HFF-Myc (cell line): ENCODE results near the gene CHTF8.

Experiments
- DNase-seq: peaks from one replicate; pipeline ENCODE4 v3.0.0-alpha.2; 2011; ENCODE audit warnings: low read depth; ENCODE audit errors: extremely low read depth
- H3K4me3 ChIP-seq: replicated peaks from 2 replicates; pipeline ENCODE4 v1.5.1; 2011; ENCODE audit warnings: low read depth, mild to moderate bottlenecking, control low read depth, low read length
- TF ChIP-seq, protein P1 (sequence below): IDR thresholded peaks from 2 replicates; pipeline ENCODE4 v1.5.1; 2012; ENCODE audit warnings: mild to moderate bottlenecking, low read depth, low read length, control low read depth; ENCODE audit errors: missing control alignments

Gene CHTF8

DNA sequence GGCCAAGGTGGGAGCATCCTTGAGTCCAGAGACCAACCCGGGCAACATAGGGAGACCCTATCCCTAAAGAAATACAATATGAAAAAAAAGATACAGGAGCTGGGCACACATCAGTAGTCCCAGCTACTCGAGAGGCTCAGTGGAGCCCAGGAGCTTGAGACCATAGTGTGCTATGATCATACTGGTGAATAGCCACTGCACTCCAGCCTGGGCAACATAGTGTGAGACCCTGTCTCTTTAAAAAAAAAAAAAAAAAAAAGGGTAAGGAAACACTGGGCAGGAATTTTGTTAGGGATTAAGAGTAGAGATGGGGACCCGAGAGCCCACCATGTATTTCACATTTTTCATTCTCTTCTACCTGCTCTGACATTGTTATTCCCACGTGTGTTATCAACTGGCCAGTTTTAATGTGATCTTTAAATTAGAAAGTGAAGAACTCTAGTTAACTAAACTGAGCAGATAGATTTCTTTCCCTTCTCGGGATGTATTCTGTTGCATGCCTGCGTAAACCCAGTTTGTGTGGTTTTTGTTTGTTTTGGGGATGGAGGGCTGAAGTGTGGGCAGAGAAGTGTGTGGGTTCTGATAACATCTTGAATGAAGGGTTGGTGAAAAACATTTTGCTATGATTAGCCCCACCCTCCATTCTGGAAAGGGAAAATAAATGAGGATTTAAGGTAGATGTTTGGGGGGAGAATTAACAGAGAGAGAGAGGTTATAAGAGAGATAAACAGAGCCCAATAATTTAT is 37.4 kb upstream of the CHTF8 start:
- H3K4me3 ChIP-seq: no peak overlapping the region
- TF ChIP-seq, protein P1, sequence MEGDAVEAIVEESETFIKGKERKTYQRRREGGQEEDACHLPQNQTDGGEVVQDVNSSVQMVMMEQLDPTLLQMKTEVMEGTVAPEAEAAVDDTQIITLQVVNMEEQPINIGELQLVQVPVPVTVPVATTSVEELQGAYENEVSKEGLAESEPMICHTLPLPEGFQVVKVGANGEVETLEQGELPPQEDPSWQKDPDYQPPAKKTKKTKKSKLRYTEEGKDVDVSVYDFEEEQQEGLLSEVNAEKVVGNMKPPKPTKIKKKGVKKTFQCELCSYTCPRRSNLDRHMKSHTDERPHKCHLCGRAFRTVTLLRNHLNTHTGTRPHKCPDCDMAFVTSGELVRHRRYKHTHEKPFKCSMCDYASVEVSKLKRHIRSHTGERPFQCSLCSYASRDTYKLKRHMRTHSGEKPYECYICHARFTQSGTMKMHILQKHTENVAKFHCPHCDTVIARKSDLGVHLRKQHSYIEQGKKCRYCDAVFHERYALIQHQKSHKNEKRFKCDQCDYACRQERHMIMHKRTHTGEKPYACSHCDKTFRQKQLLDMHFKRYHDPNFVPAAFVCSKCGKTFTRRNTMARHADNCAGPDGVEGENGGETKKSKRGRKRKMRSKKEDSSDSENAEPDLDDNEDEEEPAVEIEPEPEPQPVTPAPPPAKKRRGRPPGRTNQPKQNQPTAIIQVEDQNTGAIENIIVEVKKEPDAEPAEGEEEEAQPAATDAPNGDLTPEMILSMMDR: no peak
- no peak for DNase-seq

DNA sequence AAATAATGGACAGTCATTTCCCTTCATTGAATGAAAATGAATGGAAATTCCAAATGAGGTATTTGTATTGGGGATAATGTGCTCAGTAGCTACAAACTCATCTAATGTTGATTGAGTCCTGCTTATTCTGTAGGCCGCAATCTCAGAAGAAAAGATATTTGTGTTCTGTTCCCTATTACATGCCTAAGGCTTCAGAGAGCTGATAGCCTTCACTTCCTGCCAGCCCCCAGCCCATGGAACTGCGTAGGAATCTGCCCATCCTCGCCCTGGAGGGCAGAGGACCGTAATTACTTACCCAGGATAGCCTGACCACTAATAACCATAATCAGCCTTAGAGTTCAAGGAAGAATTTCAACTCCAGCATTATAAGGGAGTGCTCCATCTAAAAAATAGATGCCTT is 36.7 kb upstream of the CHTF8 start:
- DNase-seq: no peak
- TF ChIP-seq, protein P1: no peak
- H3K4me3 ChIP-seq: no peak overlapping the region

GRCh38 chr16:69166946-69167930 is 34.9 kb upstream of the CHTF8 start:
- no peak for DNase-seq
- TF ChIP-seq, protein P1: no peak
- no peak overlapping the region for H3K4me3 ChIP-seq

GRCh38 chr16:69166221-69166833 is 33.9 kb upstream of the CHTF8 start:
- TF ChIP-seq, protein P1: no peak
- DNase-seq: peak; percentile 81
- no peak overlapping the region for H3K4me3 ChIP-seq

- TF ChIP-seq, protein P1: no peak
- no peak for DNase-seq
Measured at GRCh38 chr16:69165584-69165983, 33.2 kb upstream of the CHTF8 start.

GRCh38 chr16:69160192-69160591 is 27.8 kb upstream of the CHTF8 start:
- TF ChIP-seq, protein P1: no peak
- DNase-seq: no peak
- no peak overlapping the region for H3K4me3 ChIP-seq

More at GRCh38 chr16:69165584-69165983, 33.2 kb upstream of the CHTF8 start:
- H3K4me3 ChIP-seq: no peak overlapping the region
